HL-60 (cell line): ENCODE results near the gene MFSD8.
A peak's percentile ranks its signal among the peaks of the same experiment; 100 is the strongest.
"Not testable (repeated sequence)": the region's sequence is repeated elsewhere in the genome, so short reads cannot be mapped to it uniquely, and the experiment has no call there.

ENCODE experiments used
- DNase-seq, 2 experiments: peaks; one replicate each; pipeline ENCODE4 v3.0.0-alpha.2; 2010 to 2020; ENCODE audit warnings: low read depth in 1 of 2, low spot score in 1 of 2
- H3K27ac ChIP-seq: fragments of 250-450 bp; sonication (Bioruptor Pico); replicated peaks from 2 replicates; pipeline ENCODE4 v1.5.1; 2020; ENCODE audit warnings: mild to moderate bottlenecking, moderate library complexity
- H3K27me3 ChIP-seq: fragments of 250-450 bp; sonication (Bioruptor Pico); 2 replicates; pipeline ENCODE4 v1.5.1; 2021; ENCODE audit warnings: mild to moderate bottlenecking, moderate library complexity; ENCODE audit not compliant: insufficient read depth, poor library complexity, severe bottlenecking
- H3K4me3 ChIP-seq: replicated peaks from 2 replicates; pipeline ENCODE4 v1.5.1; 2011; ENCODE audit warnings: mild to moderate bottlenecking, control low read depth, low read length; ENCODE audit not compliant: insufficient read depth
- CTCF ChIP-seq: IDR thresholded peaks from one replicate; pipeline ENCODE4 v1.5.1; 2011; ENCODE audit warnings: low read length, control low read depth, inconsistent platforms; ENCODE audit not compliant: insufficient read depth
- GABPA ChIP-seq: IDR thresholded peaks from 2 replicates; pipeline ENCODE4 v1.6.1; 2012; ENCODE audit warnings: low read depth
- POLR2AphosphoS5 ChIP-seq: IDR thresholded peaks from 2 replicates; pipeline ENCODE4 v1.6.1; 2012; ENCODE audit warnings: low read depth
- SPI1 ChIP-seq: IDR thresholded peaks from 2 replicates; pipeline ENCODE4 v1.6.1; 2012; ENCODE audit warnings: low read depth, mild to moderate bottlenecking, borderline replicate concordance
- TF ChIP-seq, protein P1 (sequence below): IDR thresholded peaks from 2 replicates; pipeline ENCODE4 v1.6.1; 2012; ENCODE audit warnings: low read depth; ENCODE audit not compliant: insufficient replicate concordance

The MFSD8 gene

DNA sequence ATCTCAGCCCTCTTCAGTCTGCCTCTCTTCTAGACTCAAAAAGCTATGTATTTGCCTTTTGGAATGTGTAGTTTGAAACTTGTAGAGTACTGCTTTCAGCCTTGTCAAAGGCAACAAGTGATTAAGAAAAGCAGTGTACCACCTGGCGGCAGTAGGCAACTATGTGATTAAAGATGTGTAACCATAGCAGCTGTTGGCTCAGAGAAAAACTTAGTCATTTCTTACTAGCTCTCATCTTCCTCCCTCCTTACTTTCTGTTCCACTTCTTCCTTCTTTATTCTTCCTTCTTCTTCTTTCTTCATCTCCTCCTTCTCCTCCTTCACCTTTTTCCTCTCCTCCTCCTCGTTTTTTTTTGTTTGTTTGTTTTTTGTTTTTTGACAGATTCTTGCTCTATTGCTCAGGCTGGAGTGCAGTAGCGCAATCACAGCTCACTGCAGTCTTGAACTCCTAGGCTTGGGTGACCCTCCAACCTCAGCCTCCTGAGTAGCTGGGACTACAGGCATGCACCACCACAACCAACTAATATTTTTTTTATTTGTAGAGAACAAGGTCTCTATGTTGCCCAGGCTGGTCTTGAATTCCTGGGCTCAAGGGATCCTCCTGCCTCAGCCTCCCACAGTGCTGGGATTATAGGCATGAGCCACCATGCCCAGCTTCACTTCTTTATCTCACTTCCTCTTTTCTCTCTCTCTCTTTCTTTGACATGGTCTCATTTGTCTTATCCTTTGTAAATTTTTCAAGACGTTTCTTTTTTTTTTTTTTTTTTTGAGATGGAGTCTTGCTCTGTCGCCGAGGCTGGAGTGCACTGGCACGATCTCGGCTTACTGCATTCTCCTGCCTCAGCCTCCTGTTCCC, 32.8 kb upstream of the MFSD8 start:
- H3K27me3 ChIP-seq = no peaks in the 10 kb centered on the region
- no peak overlapping the region for H3K4me3 ChIP-seq
- TF ChIP-seq SPI1 (peak; percentile 75), CTCF (peak; percentile 22), GABPA (no peak)
- peak; percentile 11 to 46 for DNase-seq
- H3K27ac ChIP-seq = peak overlapping the region; percentile 13; the same call in 1 of the 2 replicates

DNA sequence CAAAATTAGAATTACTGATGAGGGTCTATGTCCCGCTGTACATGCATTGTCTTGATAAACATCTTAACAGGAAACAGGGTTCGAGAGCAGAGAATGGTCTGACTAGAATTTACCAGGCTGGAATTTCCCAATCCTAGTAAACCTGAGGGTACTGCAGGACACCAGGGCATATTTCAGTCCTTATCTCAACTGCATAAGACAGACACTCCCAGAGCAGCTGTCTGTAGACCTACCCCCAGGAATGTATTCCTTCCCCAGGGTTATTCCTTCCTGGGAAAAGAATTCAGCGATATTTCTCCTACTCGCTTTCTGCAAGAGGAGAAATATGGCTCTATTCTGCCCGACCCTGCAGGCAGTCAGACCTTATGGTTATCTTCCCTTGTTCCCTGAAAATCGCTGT, 31.5 kb upstream of the MFSD8 start:
- not testable (repeated sequence) for DNase-seq, H3K27me3 ChIP-seq, H3K4me3 ChIP-seq, H3K27ac ChIP-seq

DNA sequence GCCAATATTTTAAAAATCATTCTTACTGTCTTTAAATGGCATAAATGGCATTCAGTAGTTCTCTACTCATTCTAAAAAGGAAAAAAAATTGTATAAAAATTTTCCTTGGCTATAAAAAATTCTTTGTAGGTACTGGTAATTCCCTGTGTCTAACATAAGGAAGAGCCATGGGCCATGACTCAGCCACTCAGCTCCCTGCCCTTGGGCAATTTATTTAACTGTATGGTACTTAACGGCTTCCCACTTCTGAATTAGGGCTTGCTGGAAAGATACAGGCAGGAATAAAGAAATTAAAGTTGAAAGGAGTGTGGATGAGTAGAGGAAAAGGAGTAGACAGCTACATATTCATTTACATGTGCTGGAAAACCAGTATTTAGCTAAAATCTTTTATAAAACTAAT, 30.8 kb upstream of the MFSD8 start:
- no peak for TF ChIP-seq GABPA
- TF ChIP-seq, protein P1, sequence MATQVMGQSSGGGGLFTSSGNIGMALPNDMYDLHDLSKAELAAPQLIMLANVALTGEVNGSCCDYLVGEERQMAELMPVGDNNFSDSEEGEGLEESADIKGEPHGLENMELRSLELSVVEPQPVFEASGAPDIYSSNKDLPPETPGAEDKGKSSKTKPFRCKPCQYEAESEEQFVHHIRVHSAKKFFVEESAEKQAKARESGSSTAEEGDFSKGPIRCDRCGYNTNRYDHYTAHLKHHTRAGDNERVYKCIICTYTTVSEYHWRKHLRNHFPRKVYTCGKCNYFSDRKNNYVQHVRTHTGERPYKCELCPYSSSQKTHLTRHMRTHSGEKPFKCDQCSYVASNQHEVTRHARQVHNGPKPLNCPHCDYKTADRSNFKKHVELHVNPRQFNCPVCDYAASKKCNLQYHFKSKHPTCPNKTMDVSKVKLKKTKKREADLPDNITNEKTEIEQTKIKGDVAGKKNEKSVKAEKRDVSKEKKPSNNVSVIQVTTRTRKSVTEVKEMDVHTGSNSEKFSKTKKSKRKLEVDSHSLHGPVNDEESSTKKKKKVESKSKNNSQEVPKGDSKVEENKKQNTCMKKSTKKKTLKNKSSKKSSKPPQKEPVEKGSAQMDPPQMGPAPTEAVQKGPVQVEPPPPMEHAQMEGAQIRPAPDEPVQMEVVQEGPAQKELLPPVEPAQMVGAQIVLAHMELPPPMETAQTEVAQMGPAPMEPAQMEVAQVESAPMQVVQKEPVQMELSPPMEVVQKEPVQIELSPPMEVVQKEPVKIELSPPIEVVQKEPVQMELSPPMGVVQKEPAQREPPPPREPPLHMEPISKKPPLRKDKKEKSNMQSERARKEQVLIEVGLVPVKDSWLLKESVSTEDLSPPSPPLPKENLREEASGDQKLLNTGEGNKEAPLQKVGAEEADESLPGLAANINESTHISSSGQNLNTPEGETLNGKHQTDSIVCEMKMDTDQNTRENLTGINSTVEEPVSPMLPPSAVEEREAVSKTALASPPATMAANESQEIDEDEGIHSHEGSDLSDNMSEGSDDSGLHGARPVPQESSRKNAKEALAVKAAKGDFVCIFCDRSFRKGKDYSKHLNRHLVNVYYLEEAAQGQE = no peak
- no peak for TF ChIP-seq CTCF
- no peak for TF ChIP-seq POLR2AphosphoS5
- TF ChIP-seq SPI1 = no peak
- peak in 1 of 2 experiments; percentile 25 for DNase-seq

GRCh38 chr4:127993151-127993550, 28.2 kb upstream of the MFSD8 start:
- peak; percentile 28; the same call in 1 of the 2 replicates for TF ChIP-seq GABPA
- no peak for TF ChIP-seq CTCF
- TF ChIP-seq SPI1 = peak; percentile 82
- no peak overlapping the region for H3K4me3 ChIP-seq
- peak overlapping the region; percentile 72 for H3K27ac ChIP-seq
- DNase-seq = peak in 1 of 2 experiments; percentile 15
- no peaks in the 10 kb centered on the region for H3K27me3 ChIP-seq

More for the DNA sequence above, 30.8 kb upstream of the MFSD8 start:
- Histone ChIP-seq H3K4me3 (no peak overlapping the region), H3K27me3 (no peaks in the 10 kb centered on the region), H3K27ac (no peak overlapping the region)

- TF ChIP-seq SPI1 = peak; percentile 54; the same call in 1 of the 2 replicates
- no peak for TF ChIP-seq POLR2AphosphoS5
- Histone ChIP-seq H3K27ac (no peak overlapping the region), H3K4me3 (no peak overlapping the region), H3K27me3 (no peaks in the 10 kb centered on the region)
- DNase-seq = no peak
Observed at GRCh38 chr4:127988638-127989037, 23.7 kb upstream of the MFSD8 start.
